Measurements from ENCODE around the gene ARSB. TPM values are rescaled to one million over a fixed set of nuclear protein-coding genes. Genes with fewer than 3 reads are reported as not detected.

The ARSB gene
- total and polyA plus RNA-seq, 2 experiments from 2014 or later = 16.0 to 25.5 TPM

DNA sequence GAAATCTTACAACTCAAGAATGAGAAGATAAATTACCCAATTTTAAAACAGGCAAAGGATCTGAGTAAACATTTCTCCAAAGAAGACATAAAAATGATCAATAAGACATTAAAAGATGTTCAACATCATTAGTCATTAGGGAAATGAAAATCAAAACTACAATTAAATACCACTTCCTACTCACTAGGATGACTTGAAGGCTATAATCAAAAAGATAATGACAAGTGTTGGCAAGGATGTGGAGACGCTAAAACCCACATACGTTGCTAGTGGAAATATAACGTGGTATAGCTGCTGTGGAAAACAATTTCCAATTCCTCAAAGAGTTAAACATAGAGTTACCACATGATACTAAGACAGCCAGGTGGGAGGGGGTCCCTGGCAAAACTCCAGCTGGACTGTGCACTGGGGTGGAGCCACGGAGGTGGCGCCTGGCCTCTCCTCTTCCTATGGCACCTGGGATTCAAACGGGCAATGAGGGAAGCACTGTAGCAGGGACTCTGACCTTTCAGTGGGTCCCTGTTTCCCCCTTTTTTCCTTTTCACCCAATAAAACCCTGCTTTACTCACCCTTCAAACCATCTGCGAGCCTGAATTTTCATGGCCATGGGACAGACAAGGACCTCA, 5.9 kb downstream of the ARSB start:
- Histone ChIP-seq H3K9me3 (ENCODE audit: low read depth) (no peaks in the 10 kb centered on the region), H3K36me3 (no peaks in the 10 kb centered on the region), H3K27me3 (no peaks in the 10 kb centered on the region), H3K4me1 (ENCODE audit: low read depth) (peaks cover 11% of the 10 kb centered on the region), H3K27ac (no peak overlapping the region), H3K4me3 (no peak overlapping the region)
- TF ChIP-seq, protein P1, sequence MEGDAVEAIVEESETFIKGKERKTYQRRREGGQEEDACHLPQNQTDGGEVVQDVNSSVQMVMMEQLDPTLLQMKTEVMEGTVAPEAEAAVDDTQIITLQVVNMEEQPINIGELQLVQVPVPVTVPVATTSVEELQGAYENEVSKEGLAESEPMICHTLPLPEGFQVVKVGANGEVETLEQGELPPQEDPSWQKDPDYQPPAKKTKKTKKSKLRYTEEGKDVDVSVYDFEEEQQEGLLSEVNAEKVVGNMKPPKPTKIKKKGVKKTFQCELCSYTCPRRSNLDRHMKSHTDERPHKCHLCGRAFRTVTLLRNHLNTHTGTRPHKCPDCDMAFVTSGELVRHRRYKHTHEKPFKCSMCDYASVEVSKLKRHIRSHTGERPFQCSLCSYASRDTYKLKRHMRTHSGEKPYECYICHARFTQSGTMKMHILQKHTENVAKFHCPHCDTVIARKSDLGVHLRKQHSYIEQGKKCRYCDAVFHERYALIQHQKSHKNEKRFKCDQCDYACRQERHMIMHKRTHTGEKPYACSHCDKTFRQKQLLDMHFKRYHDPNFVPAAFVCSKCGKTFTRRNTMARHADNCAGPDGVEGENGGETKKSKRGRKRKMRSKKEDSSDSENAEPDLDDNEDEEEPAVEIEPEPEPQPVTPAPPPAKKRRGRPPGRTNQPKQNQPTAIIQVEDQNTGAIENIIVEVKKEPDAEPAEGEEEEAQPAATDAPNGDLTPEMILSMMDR (IDR thresholded peaks at IDR 0.05; ENCODE audit: low read depth, low read length) = no peak
- DNase-seq (ENCODE audit: low read depth in 1 of 2, low spot score in 1 of 2) = no peak

GRCh38 chr5:78975035-78975434, 10.1 kb downstream of the ARSB start:
- peaks cover 21% of the 10 kb centered on the region for H3K4me1 ChIP-seq (ENCODE audit: low read depth)
- H3K27ac ChIP-seq = no peak overlapping the region
- no peaks in the 10 kb centered on the region for H3K9me3 ChIP-seq (ENCODE audit: low read depth)
- H3K27me3 ChIP-seq = no peaks in the 10 kb centered on the region
- H3K36me3 ChIP-seq = no peaks in the 10 kb centered on the region
- no peak for DNase-seq (ENCODE audit: low read depth in 1 of 2, low spot score in 1 of 2)
- no peak overlapping the region for H3K4me3 ChIP-seq
- TF ChIP-seq, protein P1 (IDR thresholded peaks at IDR 0.05; ENCODE audit: low read depth, low read length) = no peak

DNA sequence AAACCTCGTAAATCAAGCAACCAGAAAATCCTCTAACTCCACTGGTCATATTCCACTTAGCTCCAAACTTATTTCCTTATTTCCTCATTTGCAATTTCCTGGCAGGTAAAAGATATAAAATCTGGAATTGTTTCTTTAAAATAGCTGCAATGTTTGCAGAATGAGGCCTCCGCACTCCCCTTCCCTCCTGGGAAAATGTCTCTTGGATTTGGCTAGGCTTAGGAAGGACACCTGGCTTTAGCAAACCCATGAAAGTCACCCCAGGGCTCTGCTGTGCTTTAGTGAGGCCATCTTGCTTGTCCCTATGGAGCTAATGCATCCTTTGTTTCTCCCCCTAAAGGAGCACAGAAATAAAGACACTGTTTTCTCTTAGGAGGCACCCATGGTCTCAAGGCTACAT, 10.5 kb downstream of the ARSB start:
- Histone ChIP-seq H3K36me3 (no peaks in the 10 kb centered on the region), H3K4me1 (ENCODE audit: low read depth) (peaks cover 21% of the 10 kb centered on the region), H3K27ac (no peak overlapping the region), H3K27me3 (no peaks in the 10 kb centered on the region), H3K9me3 (ENCODE audit: low read depth) (no peaks in the 10 kb centered on the region), H3K4me3 (no peak overlapping the region)
- DNase-seq (ENCODE audit: low read depth in 1 of 2, low spot score in 1 of 2) = no peak
- TF ChIP-seq, protein P1 (IDR thresholded peaks at IDR 0.05; ENCODE audit: low read depth, low read length) = no peak

DNA sequence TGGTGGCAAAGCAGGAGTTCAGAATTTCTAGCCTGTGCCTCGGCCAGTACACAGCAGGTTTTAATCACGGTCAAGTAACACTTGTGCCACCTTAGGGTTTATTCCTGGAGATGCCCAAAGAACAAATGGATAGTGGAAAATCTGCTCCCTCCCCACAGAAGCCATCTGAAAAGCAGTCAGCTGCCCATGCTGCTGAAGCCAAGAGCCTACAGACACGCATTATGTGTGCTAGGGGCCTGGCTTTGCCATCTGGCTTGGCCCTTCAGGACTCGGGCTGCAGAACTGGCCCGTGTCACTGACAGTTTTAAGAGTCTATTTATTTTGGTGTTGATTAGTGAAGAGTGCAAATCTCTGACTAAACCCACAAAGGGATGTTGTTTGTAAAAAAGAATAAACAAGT, 11.1 kb downstream of the ARSB start:
- DNase-seq (ENCODE audit: low read depth in 1 of 2, low spot score in 1 of 2) = peak in 1 of 2 donors; percentile 31
- Histone ChIP-seq H3K36me3 (no peaks in the 10 kb centered on the region), H3K27ac (peak overlapping the region; percentile 15), H3K27me3 (no peaks in the 10 kb centered on the region), H3K4me3 (no peak overlapping the region), H3K9me3 (ENCODE audit: low read depth) (no peaks in the 10 kb centered on the region), H3K4me1 (ENCODE audit: low read depth) (peaks cover 21% of the 10 kb centered on the region)
- TF ChIP-seq, protein P1 (IDR thresholded peaks at IDR 0.05; ENCODE audit: low read depth, low read length) = no peak

DNA sequence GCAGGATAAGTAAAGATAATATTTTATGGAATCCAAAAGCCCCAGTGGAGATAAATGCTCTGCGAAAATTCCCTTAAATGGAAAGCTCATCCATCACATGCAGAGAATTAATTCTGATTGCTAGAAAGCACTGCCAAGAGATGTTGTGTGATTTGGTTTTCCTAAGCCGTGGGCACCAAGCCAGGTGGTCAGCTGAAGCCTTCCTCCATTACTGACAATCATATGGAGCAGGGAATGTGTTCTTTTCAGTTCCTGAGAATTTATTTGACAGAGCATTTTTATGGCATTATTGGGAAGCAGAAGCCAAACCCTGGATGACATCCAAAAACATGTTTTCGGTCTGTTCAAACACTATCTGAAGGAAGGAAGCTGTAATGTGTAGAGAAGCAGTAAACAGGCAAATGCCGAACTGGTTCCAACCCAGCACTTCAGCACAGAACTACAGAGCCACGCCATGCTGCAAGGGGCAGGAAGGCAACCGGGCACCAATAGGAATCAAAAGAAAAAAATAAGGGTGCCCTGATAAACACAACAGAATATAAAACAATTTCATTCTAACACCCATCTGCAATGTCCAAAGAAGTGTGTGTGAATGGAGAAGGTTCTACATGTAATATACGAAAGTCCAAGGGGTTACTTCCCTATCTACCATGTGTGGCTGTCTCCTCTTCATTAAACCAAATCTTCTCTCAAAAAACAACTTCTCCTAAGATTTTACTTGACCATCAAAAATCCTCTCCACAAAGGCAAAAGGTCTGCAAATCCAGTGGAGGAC, 12.3 kb downstream of the ARSB start:
- peak in 1 of 2 donors; percentile 79 for DNase-seq (ENCODE audit: low read depth in 1 of 2, low spot score in 1 of 2)
- Histone ChIP-seq H3K9me3 (ENCODE audit: low read depth) (no peaks in the 10 kb centered on the region), H3K4me1 (ENCODE audit: low read depth) (peaks cover 21% of the 10 kb centered on the region), H3K27ac (no peak overlapping the region), H3K36me3 (no peaks in the 10 kb centered on the region), H3K27me3 (no peaks in the 10 kb centered on the region), H3K4me3 (no peak overlapping the region)
- TF ChIP-seq, protein P1 (IDR thresholded peaks at IDR 0.05; ENCODE audit: low read depth, low read length) = no peak
